T-cell (primary cell): ENCODE data around the gene HSF2BP. TPM values are rescaled to one million over a fixed set of nuclear protein-coding genes. Genes with fewer than 3 reads are reported as not detected.

ENCODE experiments used
- ATAC-seq, 4 experiments: fragments of 200-7000 bp in 3 of 4; fragments of 150-1000 bp in 1 of 4; cut with Tn5 transposase; replicated peaks in 1 of 4; 1 replicate in 3 of 4; 2 replicates in 1 of 4; pipeline ENCODE4 v1.10.0; 2021; ENCODE audit warnings: moderate library complexity in 3 of 4, mild to moderate bottlenecking in 2 of 4, moderate number of reproducible peaks in 1 of 4
- CTCF ChIA-PET, 2 donors: fragments of 300-600 bp; sonication (Branson Sonifier 250); formaldehyde crosslinking; loops; one replicate each; lab custom pipeline; 2022; ENCODE audit warnings: antibody characterized with exemption in 2 of 2; lab: Charles Lee
- POLR2A ChIA-PET, 2 donors: fragments of 300-600 bp; sonication (Branson Sonifier 250); formaldehyde crosslinking; loops; one replicate each; lab custom pipeline; 2022; ENCODE audit warnings: antibody characterized with exemption in 2 of 2; lab: Charles Lee
- DNase-seq, 35 experiments: peaks; one replicate each; pipeline versions ENCODE4 v3.0.0 to v3.0.0-alpha.2; 2013 to 2023
- H3K27ac ChIP-seq: one replicate; pipeline ENCODE4 v1.5.1; 2013; ENCODE audit warnings: low read length
- H3K27me3 ChIP-seq, 2 experiments: replicated peaks in 1 of 2; 1 replicate in 1 of 2; 2 replicates in 1 of 2; pipeline versions ENCODE4 v1.6.1 to v1.7.0; 2013; ENCODE audit warnings: low read length in 1 of 2, mixed read lengths in 1 of 2; ENCODE audit not compliant: control insufficient read depth in 2 of 2, insufficient read depth in 2 of 2; ENCODE audit errors: extremely low read depth in 1 of 2
- H3K36me3 ChIP-seq, 2 donors: 1 replicate in 1 of 2; 2 replicates in 1 of 2; pipeline versions ENCODE4 v1.6.1 to v1.7.0; 2013; ENCODE audit warnings: low read length in 1 of 2; ENCODE audit not compliant: control insufficient read depth in 2 of 2, insufficient read depth in 1 of 2; ENCODE audit errors: extremely low read depth in 1 of 2
- H3K4me1 ChIP-seq, 2 experiments: 1 replicate in 1 of 2; 2 replicates in 1 of 2; pipeline versions ENCODE4 v1.6.1 to v1.7.0; 2013; ENCODE audit warnings: low read length in 2 of 2, mixed read lengths in 1 of 2; ENCODE audit not compliant: insufficient read depth in 2 of 2, control insufficient read depth in 1 of 2; ENCODE audit errors: extremely low read depth in 1 of 2
- H3K4me3 ChIP-seq, 2 donors: 1 replicate in 1 of 2; 2 replicates in 1 of 2; pipeline versions ENCODE4 v1.5.1 to v1.7.0; 2013; ENCODE audit warnings: mild to moderate bottlenecking in 2 of 2, low read length in 1 of 2, moderate library complexity in 1 of 2; ENCODE audit not compliant: control insufficient read depth in 1 of 2; ENCODE audit errors: extremely low read depth in 1 of 2
- H3K9me3 ChIP-seq: 2 replicates; pipeline ENCODE4 v1.7.0; 2013
- H3K27ac Mint-ChIP-seq, 2 donors: one replicate each; pipeline ENCODE4 v1.8.0; 2020 to 2021; ENCODE audit warnings: mild to moderate bottlenecking in 2 of 2, mixed read lengths in 2 of 2
- H3K27me3 Mint-ChIP-seq, 2 donors: one replicate each; pipeline ENCODE4 v1.8.0; 2021 to 2022; ENCODE audit warnings: mixed read lengths in 2 of 2
- H3K36me3 Mint-ChIP-seq: one replicate; pipeline ENCODE4 v1.8.0; 2021; ENCODE audit warnings: mixed read lengths
- H3K4me1 Mint-ChIP-seq, 3 donors: one replicate each; pipeline ENCODE4 v1.8.0; 2020 to 2022; ENCODE audit warnings: mixed read lengths in 3 of 3, mild to moderate bottlenecking in 1 of 3
- H3K4me3 Mint-ChIP-seq, 3 donors: one replicate each; pipeline ENCODE4 v1.8.0; 2020 to 2022; ENCODE audit warnings: mild to moderate bottlenecking in 3 of 3, mixed read lengths in 3 of 3, moderate library complexity in 3 of 3
- H3K9me3 Mint-ChIP-seq, 3 donors: one replicate each; pipeline ENCODE4 v1.8.0; 2020 to 2022; ENCODE audit warnings: mixed read lengths in 3 of 3
- WGBS: methylation state at CpG from one replicate; pipeline ENCODE4 v1.1.5; 2013; ENCODE audit warnings: missing lambda C conversion rate; ENCODE audit not compliant: insufficient coverage; 5-methylcytosine and 5-hydroxymethylcytosine counted together
- total RNA-seq, 35 experiments: library from RNA in 6 of 35; stranded (reverse) in 6 of 35; fragments of 120-200 nt in 1 of 35; gene quantifications; one replicate each; pipeline versions ENCODE4 v1.2.1 to v1.2.4 and lab custom pipeline; 2013 to 2026

HSF2BP gene
- total RNA-seq, 5 donors from 2014 or later (not counting 1 experiment from before 2014, with no cell fraction given): 0.60 to 2.2 (median 0.80) TPM

DNA sequence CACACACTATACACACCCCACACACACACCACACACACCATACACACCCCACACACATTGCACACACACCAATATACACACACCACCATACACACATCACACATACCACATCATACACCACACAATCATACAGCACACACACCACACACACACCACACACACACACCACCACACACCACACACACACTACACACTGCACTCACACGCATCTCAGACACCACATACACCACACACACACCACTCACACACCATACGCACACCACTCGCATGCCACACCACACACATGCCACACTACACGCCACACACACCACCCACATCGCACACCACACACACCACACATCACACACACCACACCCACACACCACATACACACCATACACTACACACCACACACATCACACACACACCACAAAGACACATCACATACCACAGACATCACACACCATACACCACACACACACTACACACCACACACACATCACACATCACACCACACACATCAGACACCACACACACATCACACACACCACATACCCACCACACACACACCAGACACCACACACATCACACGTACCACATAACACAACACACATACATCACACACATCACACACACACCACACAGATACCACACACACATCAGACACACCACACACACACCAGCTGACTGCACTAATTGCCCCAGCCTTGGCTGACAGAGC is 54.6 kb downstream of the HSF2BP start:
- no peak overlapping the region for H3K27ac Mint-ChIP-seq
- H3K4me3 ChIP-seq: no peak overlapping the region
- 88% methylated on average over 6 of the region's 6 CpGs for WGBS
- H3K27me3 ChIP-seq: peaks cover 0 to 21% of the 10 kb centered on the region in 2 experiments
- ChIA-PET POLR2A (no interaction called here), CTCF (no interaction called here)
- no peak for DNase-seq
- H3K9me3 Mint-ChIP-seq: no peaks in the 10 kb centered on the region
- no peak overlapping the region for H3K27ac ChIP-seq
- H3K9me3 ChIP-seq: no peaks in the 10 kb centered on the region
- no peaks in the 10 kb centered on the region for H3K36me3 ChIP-seq
- no peak overlapping the region for H3K4me3 Mint-ChIP-seq
- no peaks in the 10 kb centered on the region for H3K36me3 Mint-ChIP-seq
- H3K4me1 Mint-ChIP-seq: peaks cover 0 to 17% (median 12%) of the 10 kb centered on the region in 3 donors
- no peaks in the 10 kb centered on the region for H3K27me3 Mint-ChIP-seq
- no peaks in the 10 kb centered on the region for H3K4me1 ChIP-seq
- ATAC-seq: no peak

GRCh38 chr21:43603641-43604504 is 55.4 kb downstream of the HSF2BP start:
- ATAC-seq (no peak), DNase-seq (no peak)
- Histone ChIP-seq H3K4me1 (no peaks in the 10 kb centered on the region), H3K27ac (no peak overlapping the region), H3K9me3 (no peaks in the 10 kb centered on the region), H3K36me3 (no peaks in the 10 kb centered on the region), H3K27me3 (peaks cover 0 to 18% of the 10 kb centered on the region in 2 experiments), H3K4me3 (no peak overlapping the region)
- Mint-ChIP-seq H3K27me3 (no peaks in the 10 kb centered on the region), H3K36me3 (no peaks in the 10 kb centered on the region), H3K4me1 (peaks cover 0 to 17% (median 12%) of the 10 kb centered on the region in 3 donors), H3K4me3 (no peak overlapping the region), H3K9me3 (no peaks in the 10 kb centered on the region), H3K27ac (no peak overlapping the region)
- WGBS: 89% methylated on average over 8 of the region's 8 CpGs
- CTCF ChIA-PET: no interaction called here
- POLR2A ChIA-PET: no interaction called here

DNA sequence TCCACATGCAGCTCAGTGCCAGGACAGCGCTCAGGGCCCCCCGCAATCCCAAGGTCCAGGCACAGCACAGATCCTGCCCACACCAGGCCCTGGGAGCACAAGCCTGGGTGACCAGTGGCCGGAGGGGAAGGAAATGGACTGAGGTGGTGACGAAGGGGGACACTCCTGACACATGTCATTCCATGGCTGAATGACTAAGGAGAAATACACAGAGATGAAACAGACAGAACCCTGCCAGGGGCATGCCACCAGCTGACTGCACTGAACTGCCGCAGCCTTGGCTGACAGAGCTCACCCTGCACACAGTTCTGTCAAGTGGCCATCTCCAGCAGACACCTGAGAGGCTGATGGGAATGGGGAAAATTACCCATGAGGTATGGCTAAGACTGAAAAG is 56.1 kb downstream of the HSF2BP start:
- no peak overlapping the region for H3K27ac Mint-ChIP-seq
- 100% methylated on average over 3 of the region's 5 CpGs for WGBS
- H3K27me3 ChIP-seq: peaks cover 0 to 18% of the 10 kb centered on the region in 2 experiments

DNA sequence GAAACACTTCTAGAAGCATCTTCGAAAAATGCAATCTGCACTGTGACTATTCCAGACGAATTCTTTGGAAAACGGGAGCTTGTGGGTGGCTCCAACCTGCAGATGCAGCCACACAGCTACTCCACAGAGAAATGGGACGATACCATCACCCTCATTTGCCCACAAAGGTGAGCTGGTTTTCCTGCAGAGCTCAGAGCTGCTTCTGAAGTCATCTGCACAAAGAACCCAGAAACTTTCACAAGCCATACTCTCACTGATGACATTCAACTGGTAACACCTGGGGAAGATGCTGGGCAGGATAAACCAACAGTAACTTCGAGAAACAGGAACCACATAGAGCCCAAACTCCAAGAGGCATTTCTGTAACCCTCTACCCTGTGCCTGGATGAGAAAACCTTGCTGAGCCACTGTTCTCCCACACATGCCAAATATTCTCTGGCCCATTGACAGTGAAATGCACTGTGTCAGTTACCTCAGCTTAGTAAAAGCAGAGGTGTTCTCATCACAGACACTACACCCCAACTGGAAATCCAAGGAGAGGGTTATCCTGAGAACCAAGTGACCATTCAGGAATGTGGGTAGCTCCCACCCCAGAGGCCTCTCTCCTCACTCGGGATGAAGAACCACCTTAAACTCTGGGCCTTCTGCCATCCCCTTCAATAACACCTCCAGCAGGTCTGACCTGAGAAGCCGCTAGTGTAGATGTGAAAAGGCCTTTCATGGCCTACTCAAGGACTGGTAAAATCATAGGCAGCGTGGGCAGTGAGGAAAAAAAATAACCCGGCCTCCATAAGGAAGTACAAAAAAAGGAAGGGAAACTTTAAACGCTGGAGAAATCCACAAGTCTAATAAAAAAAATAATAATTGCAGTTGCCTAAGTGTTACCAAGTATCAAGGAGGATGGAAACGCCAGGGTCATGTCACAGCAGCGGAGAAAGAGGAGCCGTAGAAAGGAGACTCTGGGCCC is 56.7 kb downstream of the HSF2BP start:
- no peak for ATAC-seq
- H3K36me3 Mint-ChIP-seq: no peaks in the 10 kb centered on the region
- Histone ChIP-seq H3K4me1 (no peaks in the 10 kb centered on the region), H3K9me3 (no peaks in the 10 kb centered on the region), H3K36me3 (no peaks in the 10 kb centered on the region), H3K27ac (no peak overlapping the region), H3K27me3 (peaks cover 0 to 18% of the 10 kb centered on the region in 2 experiments), H3K4me3 (no peak overlapping the region)
- no peaks in the 10 kb centered on the region for H3K27me3 Mint-ChIP-seq
- peaks cover 0 to 17% (median 12%) of the 10 kb centered on the region in 3 donors for H3K4me1 Mint-ChIP-seq
- 47% methylated on average over 5 of the region's 13 CpGs for WGBS
- CTCF ChIA-PET: no interaction called here
- no peaks in the 10 kb centered on the region for H3K9me3 Mint-ChIP-seq
- H3K4me3 Mint-ChIP-seq: no peak overlapping the region
- DNase-seq: no peak
- H3K27ac Mint-ChIP-seq: peak overlapping the region in 1 of 2 donors; percentile 5
- POLR2A ChIA-PET: no interaction called here

More for the DNA sequence above, 56.1 kb downstream of the HSF2BP start:
- no peak overlapping the region for H3K4me3 Mint-ChIP-seq
- H3K27ac ChIP-seq: no peak overlapping the region
- no peaks in the 10 kb centered on the region for H3K9me3 ChIP-seq
- ATAC-seq (no peak), DNase-seq (no peak)
- no peaks in the 10 kb centered on the region for H3K9me3 Mint-ChIP-seq
- ChIA-PET CTCF (no interaction called here), POLR2A (no interaction called here)
- H3K27me3 Mint-ChIP-seq: no peaks in the 10 kb centered on the region
- H3K4me1 ChIP-seq: no peaks in the 10 kb centered on the region
- H3K4me3 ChIP-seq: no peak overlapping the region
- H3K4me1 Mint-ChIP-seq: peaks cover 0 to 17% (median 12%) of the 10 kb centered on the region in 3 donors
- H3K36me3 ChIP-seq: no peaks in the 10 kb centered on the region
- H3K36me3 Mint-ChIP-seq: no peaks in the 10 kb centered on the region

GRCh38 chr21:43600642-43601402 is 58.5 kb downstream of the HSF2BP start:
- WGBS: 83% methylated on average over 4 of the region's 12 CpGs
- no peak for DNase-seq
- CTCF ChIA-PET: no interaction called here
- Histone ChIP-seq H3K27me3 (peaks cover 0 to 14% of the 10 kb centered on the region in 2 experiments), H3K4me3 (no peak overlapping the region), H3K4me1 (no peaks in the 10 kb centered on the region), H3K9me3 (no peaks in the 10 kb centered on the region), H3K36me3 (no peaks in the 10 kb centered on the region), H3K27ac (no peak overlapping the region)
- peaks cover 0 to 17% (median 12%) of the 10 kb centered on the region in 3 donors for H3K4me1 Mint-ChIP-seq
- no peaks in the 10 kb centered on the region for H3K9me3 Mint-ChIP-seq
- ATAC-seq: no peak
- no peaks in the 10 kb centered on the region for H3K27me3 Mint-ChIP-seq
- H3K27ac Mint-ChIP-seq: no peak overlapping the region
- H3K4me3 Mint-ChIP-seq: no peak overlapping the region
- no peaks in the 10 kb centered on the region for H3K36me3 Mint-ChIP-seq
- POLR2A ChIA-PET: no interaction called here
